ENCODE results near the gene VAV2.
"Not testable (repeated sequence)": the region's sequence is repeated elsewhere in the genome, so short reads cannot be mapped to it uniquely, and the experiment has no call there.

VAV2 gene

GRCh38 chr9:133928248-133928764, 63.8 kb downstream of the VAV2 start:
- no peak overlapping the region for H2AK5ac ChIP-seq (ENCODE audit: low read length)
- H3K4me3 ChIP-seq (ENCODE audit: low read length) = no peak overlapping the region
- H3K79me1 ChIP-seq (ENCODE audit: low read length) = peaks cover 4% of the 10 kb centered on the region
- H3K18ac ChIP-seq (ENCODE audit: low read length) = no peak overlapping the region
- no peak overlapping the region for H3K27ac ChIP-seq (ENCODE audit: low read depth, low read length)
- peaks cover 2% of the 10 kb centered on the region for H3K79me2 ChIP-seq (ENCODE audit: control insufficient read depth, insufficient read depth, low read length)
- H3K27me3 ChIP-seq (ENCODE audit: insufficient read depth, low read length, poor library complexity) = no peaks in the 10 kb centered on the region
- no peak overlapping the region for H4K5ac ChIP-seq (ENCODE audit: low read length)
- H2BK120ac ChIP-seq (ENCODE audit: low read depth, low read length) = no peak overlapping the region
- no peak overlapping the region for H3K9ac ChIP-seq (ENCODE audit: low read length)
- H3K4ac ChIP-seq (ENCODE audit: low read depth, low read length) = no peak overlapping the region
- WGBS (ENCODE audit: extremely low coverage, insufficient coverage, low lambda C conversion rate) = no CpG with 5 or more reads among the region's 14 CpGs
- H2BK5ac ChIP-seq (ENCODE audit: low read length) = no peak overlapping the region
- no peak overlapping the region for H3K56ac ChIP-seq (ENCODE audit: low read length)
- no peak for DNase-seq
- no peak overlapping the region for H3K23ac ChIP-seq (ENCODE audit: low read length)
- no peak overlapping the region for H3K4me2 ChIP-seq (ENCODE audit: low read length)
- no peak overlapping the region for H2BK15ac ChIP-seq (replicated peaks; ENCODE audit: low read depth)
- no peaks in the 10 kb centered on the region for H3K4me1 ChIP-seq (ENCODE audit: control insufficient read depth, low read depth, low read length)
- H4K8ac ChIP-seq (ENCODE audit: low read depth, low read length) = no peak overlapping the region
- no peaks in the 10 kb centered on the region for H3K36me3 ChIP-seq (ENCODE audit: control insufficient read depth, insufficient read depth, low read length)

- Histone ChIP-seq H4K8ac (ENCODE audit: low read depth, low read length) (no peak overlapping the region), H3K23ac (ENCODE audit: low read length) (no peak overlapping the region), H3K4me2 (ENCODE audit: low read length) (no peak overlapping the region), H2BK15ac (replicated peaks; ENCODE audit: low read depth) (no peak overlapping the region), H3K18ac (ENCODE audit: low read length) (no peak overlapping the region), H2BK120ac (ENCODE audit: low read depth, low read length) (no peak overlapping the region), H3K79me2 (ENCODE audit: control insufficient read depth, insufficient read depth, low read length) (peaks cover 2% of the 10 kb centered on the region), H3K4me3 (ENCODE audit: low read length) (no peak overlapping the region), H2BK5ac (ENCODE audit: low read length) (no peak overlapping the region), H3K36me3 (ENCODE audit: control insufficient read depth, insufficient read depth, low read length) (no peaks in the 10 kb centered on the region), H3K56ac (ENCODE audit: low read length) (no peak overlapping the region), H3K27ac (ENCODE audit: low read depth, low read length) (no peak overlapping the region), H3K79me1 (ENCODE audit: low read length) (peaks cover 6% of the 10 kb centered on the region), H4K5ac (ENCODE audit: low read length) (no peak overlapping the region), H3K4me1 (ENCODE audit: control insufficient read depth, low read depth, low read length) (no peaks in the 10 kb centered on the region), H3K27me3 (ENCODE audit: insufficient read depth, low read length, poor library complexity) (no peaks in the 10 kb centered on the region), H3K9ac (ENCODE audit: low read length) (no peak overlapping the region), H3K4ac (ENCODE audit: low read depth, low read length) (no peak overlapping the region), H2AK5ac (ENCODE audit: low read length) (no peak overlapping the region)
- DNase-seq = no peak
- no CpG with 5 or more reads among the region's 6 CpGs for WGBS (ENCODE audit: extremely low coverage, insufficient coverage, low lambda C conversion rate)
Observed at GRCh38 chr9:133927041-133927440, 65.1 kb downstream of the VAV2 start.

DNA sequence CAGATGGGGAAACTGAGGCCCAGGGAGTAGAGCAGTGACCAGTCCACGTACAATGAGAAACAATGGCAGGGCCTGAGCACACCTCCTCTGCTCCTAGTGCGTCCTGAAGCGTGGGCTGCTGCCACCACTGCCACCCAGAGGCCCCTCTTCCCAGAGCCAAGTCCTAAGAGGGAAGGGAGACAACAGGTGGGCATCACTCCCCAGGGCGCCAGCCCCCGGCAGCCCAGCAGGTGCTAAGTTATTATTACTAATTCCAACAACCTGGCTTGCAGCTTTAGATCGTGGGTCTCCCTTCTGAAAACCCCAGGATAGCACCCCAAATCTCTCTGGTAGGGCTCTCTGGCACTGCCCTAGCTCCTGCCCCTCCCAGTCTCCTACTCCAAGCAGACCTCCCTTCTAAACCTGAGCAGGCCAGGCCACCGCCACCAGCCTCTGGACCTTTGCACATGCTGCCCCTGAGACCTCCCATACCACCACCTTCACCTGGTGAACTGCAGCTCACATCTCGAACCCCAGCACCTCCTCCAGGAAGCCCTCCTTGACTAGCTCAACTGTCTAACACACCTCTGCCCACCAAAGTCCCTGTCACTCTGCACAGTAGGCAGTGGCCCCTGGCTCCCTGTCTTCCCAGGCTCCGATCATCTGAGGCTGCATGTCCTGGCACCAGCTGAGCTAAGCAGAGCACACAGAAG, 65.8 kb downstream of the VAV2 start:
- Histone ChIP-seq H3K9ac (ENCODE audit: low read length) (no peak overlapping the region), H3K4ac (ENCODE audit: low read depth, low read length) (no peak overlapping the region), H2BK5ac (ENCODE audit: low read length) (no peak overlapping the region), H3K79me1 (ENCODE audit: low read length) (peaks cover 9% of the 10 kb centered on the region), H3K27ac (ENCODE audit: low read depth, low read length) (no peak overlapping the region), H4K5ac (ENCODE audit: low read length) (no peak overlapping the region), H3K4me1 (ENCODE audit: control insufficient read depth, low read depth, low read length) (no peaks in the 10 kb centered on the region), H2BK120ac (ENCODE audit: low read depth, low read length) (no peak overlapping the region), H2AK5ac (ENCODE audit: low read length) (no peak overlapping the region), H3K18ac (ENCODE audit: low read length) (no peak overlapping the region), H3K56ac (ENCODE audit: low read length) (no peak overlapping the region), H4K8ac (ENCODE audit: low read depth, low read length) (no peak overlapping the region), H3K4me2 (ENCODE audit: low read length) (no peak overlapping the region), H3K4me3 (ENCODE audit: low read length) (no peak overlapping the region), H3K36me3 (ENCODE audit: control insufficient read depth, insufficient read depth, low read length) (no peaks in the 10 kb centered on the region), H3K79me2 (ENCODE audit: control insufficient read depth, insufficient read depth, low read length) (peaks cover 2% of the 10 kb centered on the region), H3K23ac (ENCODE audit: low read length) (no peak overlapping the region), H2BK15ac (replicated peaks; ENCODE audit: low read depth) (no peak overlapping the region), H3K27me3 (ENCODE audit: insufficient read depth, low read length, poor library complexity) (no peaks in the 10 kb centered on the region)
- DNase-seq = no peak
- no CpG with 5 or more reads among the region's 9 CpGs for WGBS (ENCODE audit: extremely low coverage, insufficient coverage, low lambda C conversion rate)

DNA sequence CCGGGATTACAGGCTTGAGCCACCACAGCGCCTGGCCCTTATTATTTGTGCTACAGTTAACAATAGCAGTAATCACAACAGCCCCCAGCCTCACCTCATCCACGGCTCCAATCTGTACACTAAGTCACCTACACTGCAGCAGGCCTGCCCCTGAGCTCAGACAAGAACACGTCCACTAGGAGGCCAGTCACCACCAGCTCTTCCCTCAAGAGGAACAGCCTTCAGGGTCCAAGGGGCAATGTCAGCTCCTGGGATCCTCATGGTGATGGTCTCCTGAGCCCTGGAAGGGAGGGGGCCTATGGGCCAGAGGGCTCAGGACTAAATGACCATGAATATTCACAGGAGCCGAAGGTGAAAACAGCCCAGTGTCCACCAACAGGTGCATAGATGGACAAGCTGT, 67.7 kb downstream of the VAV2 start:
- H2BK120ac ChIP-seq (ENCODE audit: low read depth, low read length) = no peak overlapping the region
- H4K5ac ChIP-seq (ENCODE audit: low read length) = no peak overlapping the region
- WGBS (ENCODE audit: extremely low coverage, insufficient coverage, low lambda C conversion rate) = no CpG with 5 or more reads among the region's 5 CpGs
- H3K4me3 ChIP-seq (ENCODE audit: low read length) = no peak overlapping the region
- H3K27me3 ChIP-seq (ENCODE audit: insufficient read depth, low read length, poor library complexity) = no peaks in the 10 kb centered on the region
- H2BK15ac ChIP-seq (replicated peaks; ENCODE audit: low read depth) = no peak overlapping the region
- no peak overlapping the region for H2BK5ac ChIP-seq (ENCODE audit: low read length)
- H2AK5ac ChIP-seq (ENCODE audit: low read length) = no peak overlapping the region
- no peaks in the 10 kb centered on the region for H3K36me3 ChIP-seq (ENCODE audit: control insufficient read depth, insufficient read depth, low read length)
- peak; percentile 24 for DNase-seq
- H3K79me1 ChIP-seq (ENCODE audit: low read length) = peaks cover 10% of the 10 kb centered on the region
- no peak overlapping the region for H3K27ac ChIP-seq (ENCODE audit: low read depth, low read length)
- H3K4ac ChIP-seq (ENCODE audit: low read depth, low read length) = no peak overlapping the region
- H4K8ac ChIP-seq (ENCODE audit: low read depth, low read length) = no peak overlapping the region
- no peak overlapping the region for H3K18ac ChIP-seq (ENCODE audit: low read length)
- no peak overlapping the region for H3K9ac ChIP-seq (ENCODE audit: low read length)
- H3K23ac ChIP-seq (ENCODE audit: low read length) = no peak overlapping the region
- H3K4me1 ChIP-seq (ENCODE audit: control insufficient read depth, low read depth, low read length) = no peaks in the 10 kb centered on the region
- H3K79me2 ChIP-seq (ENCODE audit: control insufficient read depth, insufficient read depth, low read length) = peaks cover 2% of the 10 kb centered on the region
- no peak overlapping the region for H3K4me2 ChIP-seq (ENCODE audit: low read length)
- H3K56ac ChIP-seq (ENCODE audit: low read length) = no peak overlapping the region

GRCh38 chr9:133923608-133924007, 68.5 kb downstream of the VAV2 start:
- H2AK5ac ChIP-seq (ENCODE audit: low read length); H3K18ac ChIP-seq (ENCODE audit: low read length); H2BK5ac ChIP-seq (ENCODE audit: low read length); H4K8ac ChIP-seq (ENCODE audit: low read depth, low read length); DNase-seq; H3K79me2 ChIP-seq (ENCODE audit: control insufficient read depth, insufficient read depth, low read length); H3K27me3 ChIP-seq (ENCODE audit: insufficient read depth, low read length, poor library complexity); H3K9ac ChIP-seq (ENCODE audit: low read length); H3K23ac ChIP-seq (ENCODE audit: low read length); H3K4me3 ChIP-seq (ENCODE audit: low read length); H3K56ac ChIP-seq (ENCODE audit: low read length); H4K5ac ChIP-seq (ENCODE audit: low read length); H3K36me3 ChIP-seq (ENCODE audit: control insufficient read depth, insufficient read depth, low read length); H2BK120ac ChIP-seq (ENCODE audit: low read depth, low read length); H3K4me2 ChIP-seq (ENCODE audit: low read length); H2BK15ac ChIP-seq (replicated peaks; ENCODE audit: low read depth); H3K4me1 ChIP-seq (ENCODE audit: control insufficient read depth, low read depth, low read length); H3K27ac ChIP-seq (ENCODE audit: low read depth, low read length); H3K4ac ChIP-seq (ENCODE audit: low read depth, low read length): not testable (repeated sequence)
- no CpG with 5 or more reads among the region's 2 CpGs for WGBS (ENCODE audit: extremely low coverage, insufficient coverage, low lambda C conversion rate)
- peaks cover 10% of the 10 kb centered on the region for H3K79me1 ChIP-seq (ENCODE audit: low read length)

GRCh38 chr9:133921866-133922265, 70.3 kb downstream of the VAV2 start:
- H3K4ac ChIP-seq (ENCODE audit: low read depth, low read length) = no peak overlapping the region
- H4K8ac ChIP-seq (ENCODE audit: low read depth, low read length) = no peak overlapping the region
- H3K9ac ChIP-seq (ENCODE audit: low read length) = no peak overlapping the region
- H3K27me3 ChIP-seq (ENCODE audit: insufficient read depth, low read length, poor library complexity) = no peaks in the 10 kb centered on the region
- peaks cover 2% of the 10 kb centered on the region for H3K79me2 ChIP-seq (ENCODE audit: control insufficient read depth, insufficient read depth, low read length)
- H3K23ac ChIP-seq (ENCODE audit: low read length) = no peak overlapping the region
- peaks cover 10% of the 10 kb centered on the region for H3K79me1 ChIP-seq (ENCODE audit: low read length)
- H2BK5ac ChIP-seq (ENCODE audit: low read length) = no peak overlapping the region
- H2AK5ac ChIP-seq (ENCODE audit: low read length) = no peak overlapping the region
- H2BK120ac ChIP-seq (ENCODE audit: low read depth, low read length) = no peak overlapping the region
- no peak overlapping the region for H3K18ac ChIP-seq (ENCODE audit: low read length)
- H3K56ac ChIP-seq (ENCODE audit: low read length) = no peak overlapping the region
- no peak overlapping the region for H2BK15ac ChIP-seq (replicated peaks; ENCODE audit: low read depth)
- H3K36me3 ChIP-seq (ENCODE audit: control insufficient read depth, insufficient read depth, low read length) = no peaks in the 10 kb centered on the region
- no peaks in the 10 kb centered on the region for H3K4me1 ChIP-seq (ENCODE audit: control insufficient read depth, low read depth, low read length)
- WGBS (ENCODE audit: extremely low coverage, insufficient coverage, low lambda C conversion rate) = no CpG with 5 or more reads among the region's 17 CpGs
- no peak overlapping the region for H3K27ac ChIP-seq (ENCODE audit: low read depth, low read length)
- no peak overlapping the region for H4K5ac ChIP-seq (ENCODE audit: low read length)
- H3K4me3 ChIP-seq (ENCODE audit: low read length) = no peak overlapping the region
- no peak overlapping the region for H3K4me2 ChIP-seq (ENCODE audit: low read length)
- DNase-seq = no peak

Measured in mesendoderm (in vitro differentiated cells).